Peyer's patch (tissue), 4 donors: ENCODE data around the gene ARID2. TPM values are rescaled to one million over a fixed set of nuclear protein-coding genes. Genes with fewer than 3 reads are reported as not detected.

Source experiments
- DNase-seq, 3 donors: peaks; one replicate each; pipeline ENCODE4 v3.0.0-alpha.2; 2017 to 2019
- H3K27ac ChIP-seq, 4 donors: fragments of 200-600 bp; sonication (generic); one replicate each; pipeline ENCODE4 v1.5.1; 2016 to 2019
- H3K27me3 ChIP-seq, 2 donors: fragments of 200-600 bp; sonication (generic); one replicate each; pipeline ENCODE4 v1.5.1; 2019
- H3K36me3 ChIP-seq, 3 donors: fragments of 200-600 bp; sonication (generic); one replicate each; pipeline ENCODE4 v1.5.1; 2016 to 2019
- H3K4me1 ChIP-seq, 4 donors: fragments of 200-600 bp; sonication (generic); one replicate each; pipeline ENCODE4 v1.5.1; 2016 to 2019
- H3K4me3 ChIP-seq, 4 donors: fragments of 200-600 bp; sonication (generic); 1 replicate in 3 of 4; 2 replicates in 1 of 4; pipeline ENCODE4 v1.5.1; 2016 to 2019; ENCODE audit warnings: mild to moderate bottlenecking in 1 of 4
- H3K9me3 ChIP-seq, 4 donors: fragments of 200-600 bp; sonication (generic); one replicate each; pipeline ENCODE4 v1.5.1; 2016 to 2019; ENCODE audit warnings: mild to moderate bottlenecking in 1 of 4
- CTCF ChIP-seq, 6 experiments: fragments of 450-650 bp in 4 of 6; fragments of 200-600 bp in 2 of 6; sonication (generic) in 1 of 6; IDR thresholded peaks; one replicate each; pipeline ENCODE4 v1.5.1; 2017 to 2019; ENCODE audit warnings: antibody characterized with exemption in 6 of 6, mild to moderate bottlenecking in 3 of 6, moderate library complexity in 1 of 6
- POLR2A ChIP-seq, 2 donors: fragments of 450-650 bp; IDR thresholded peaks; one replicate each; pipeline ENCODE4 v1.5.1; 2017; ENCODE audit warnings: antibody characterized with exemption in 2 of 2, mild to moderate bottlenecking in 2 of 2, moderate library complexity in 2 of 2
- total RNA-seq, 4 donors: library from RNA; depleted of rRNA; stranded (reverse); fragments of >200 nt; gene quantifications; one replicate each; pipeline ENCODE4 v1.1.0, GENCODE V29; 2016

ARID2 gene
- total RNA-seq, 4 donors from 2014 or later = 32.1 to 46.2 (median 41.5) TPM

DNA sequence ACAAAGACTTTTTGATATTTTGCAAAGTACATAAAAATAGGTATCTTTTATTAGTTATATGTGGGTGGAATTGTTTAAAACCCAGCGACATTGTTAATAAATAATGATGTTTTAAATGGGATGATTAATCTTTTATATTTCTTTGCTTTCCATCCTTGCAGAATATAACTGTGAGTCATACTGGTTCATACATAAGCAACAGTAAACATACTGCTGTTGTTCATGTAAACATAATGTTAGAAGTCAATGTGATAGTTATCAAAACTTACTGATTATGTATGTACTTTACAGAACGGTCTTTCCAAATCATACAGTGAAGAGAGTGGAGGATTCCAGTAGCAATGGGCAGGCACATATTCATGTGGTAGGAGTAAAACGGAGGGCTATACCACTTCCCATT, 119.8 kb downstream of the ARID2 start:
- Histone ChIP-seq H3K27me3 (no peaks in the 10 kb centered on the region), H3K4me3 (no peak overlapping the region), H3K9me3 (no peaks in the 10 kb centered on the region), H3K4me1 (no peaks in the 10 kb centered on the region), H3K27ac (no peak overlapping the region), H3K36me3 (peaks cover 0 to 41% (median 0%) of the 10 kb centered on the region in 3 donors)
- TF ChIP-seq POLR2A (IDR thresholded peaks at IDR 0.05) (no peak), CTCF (IDR thresholded peaks at IDR 0.05) (no peak)
- no peak for DNase-seq

DNA sequence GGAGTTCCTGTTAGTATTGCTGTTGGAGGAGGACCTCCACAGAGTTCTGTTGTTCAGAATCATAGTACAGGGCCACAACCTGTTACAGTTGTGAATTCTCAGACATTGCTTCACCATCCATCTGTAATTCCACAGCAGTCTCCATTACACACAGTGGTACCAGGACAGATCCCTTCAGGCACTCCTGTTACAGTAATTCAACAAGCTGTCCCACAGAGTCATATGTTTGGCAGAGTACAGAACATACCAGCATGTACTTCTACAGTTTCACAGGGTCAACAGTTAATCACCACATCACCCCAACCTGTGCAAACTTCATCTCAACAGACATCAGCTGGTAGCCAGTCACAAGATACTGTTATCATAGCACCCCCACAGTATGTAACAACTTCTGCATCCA, 120.8 kb downstream of the ARID2 start:
- TF ChIP-seq POLR2A (IDR thresholded peaks at IDR 0.05) (no peak), CTCF (IDR thresholded peaks at IDR 0.05) (no peak)
- no peaks in the 10 kb centered on the region for H3K9me3 ChIP-seq
- H3K36me3 ChIP-seq = peaks cover 0 to 35% (median 0%) of the 10 kb centered on the region in 3 donors
- no peaks in the 10 kb centered on the region for H3K4me1 ChIP-seq
- DNase-seq = no peak
- H3K27ac ChIP-seq = no peak overlapping the region
- no peaks in the 10 kb centered on the region for H3K27me3 ChIP-seq
- no peak overlapping the region for H3K4me3 ChIP-seq

- Histone ChIP-seq H3K27me3 (no peaks in the 10 kb centered on the region), H3K4me3 (no peak overlapping the region), H3K36me3 (peaks cover 0 to 28% (median 0%) of the 10 kb centered on the region in 3 donors), H3K4me1 (no peaks in the 10 kb centered on the region), H3K27ac (no peak overlapping the region), H3K9me3 (no peaks in the 10 kb centered on the region)
- DNase-seq = no peak
- TF ChIP-seq POLR2A (IDR thresholded peaks at IDR 0.05) (no peak), CTCF (IDR thresholded peaks at IDR 0.05) (no peak)
Measured at GRCh38 chr12:45852508-45852907, 123.0 kb downstream of the ARID2 start.

DNA sequence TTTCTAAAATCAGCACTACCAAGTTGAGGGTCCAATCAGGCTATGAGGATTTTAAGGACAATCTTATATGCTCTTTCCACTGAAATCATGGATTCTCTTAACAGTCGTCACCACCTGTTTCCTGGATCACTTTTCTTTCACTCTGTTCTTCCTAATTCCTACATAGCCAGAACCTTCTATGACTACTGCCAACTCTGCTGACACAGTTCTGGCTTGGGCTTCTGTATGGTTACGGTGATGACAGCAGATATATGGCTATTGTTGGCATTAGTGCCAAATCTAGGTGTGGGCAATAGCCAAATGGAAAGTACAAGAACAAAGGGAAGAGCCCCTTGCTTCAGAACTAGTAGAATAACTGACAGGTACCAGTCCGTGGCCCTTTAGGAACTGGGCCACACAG, 124.0 kb downstream of the ARID2 start:
- TF ChIP-seq POLR2A (IDR thresholded peaks at IDR 0.05) (no peak), CTCF (IDR thresholded peaks at IDR 0.05) (no peak)
- H3K4me1 ChIP-seq = no peaks in the 10 kb centered on the region
- H3K27ac ChIP-seq = no peak overlapping the region
- H3K4me3 ChIP-seq = no peak overlapping the region
- DNase-seq = no peak
- H3K36me3 ChIP-seq = peaks cover 0 to 28% (median 0%) of the 10 kb centered on the region in 3 donors
- H3K9me3 ChIP-seq = no peaks in the 10 kb centered on the region
- H3K27me3 ChIP-seq = no peaks in the 10 kb centered on the region

DNA sequence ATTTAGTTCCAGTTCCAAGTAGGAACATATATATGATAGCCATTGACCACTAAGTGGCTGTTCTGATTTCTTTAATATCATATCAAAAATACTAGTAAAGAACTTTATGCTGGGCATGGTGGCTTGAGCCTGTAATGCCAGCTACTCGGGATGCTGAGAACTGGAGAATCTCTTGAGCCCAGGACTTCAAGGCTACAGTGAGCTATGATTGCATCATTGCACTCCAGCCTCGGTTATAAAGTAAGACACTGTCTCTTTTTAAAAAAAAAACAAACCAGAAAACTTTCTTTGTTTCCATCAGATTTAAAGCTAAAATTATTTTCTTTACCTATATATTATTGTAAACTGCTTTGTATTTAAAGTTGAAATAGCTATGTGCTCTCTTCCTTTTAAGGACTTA, 133.8 kb downstream of the ARID2 start:
- no peaks in the 10 kb centered on the region for H3K9me3 ChIP-seq
- peaks cover 0 to 16% (median 0%) of the 10 kb centered on the region in 3 donors for H3K36me3 ChIP-seq
- no peak for DNase-seq
- H3K4me1 ChIP-seq = no peaks in the 10 kb centered on the region
- no peaks in the 10 kb centered on the region for H3K27me3 ChIP-seq
- no peak overlapping the region for H3K4me3 ChIP-seq
- TF ChIP-seq POLR2A (IDR thresholded peaks at IDR 0.05) (no peak), CTCF (IDR thresholded peaks at IDR 0.05) (no peak)
- H3K27ac ChIP-seq = no peak overlapping the region

- peaks cover 0 to 10% (median 0%) of the 10 kb centered on the region in 3 donors for H3K36me3 ChIP-seq
- no peak for DNase-seq
- TF ChIP-seq POLR2A (IDR thresholded peaks at IDR 0.05) (no peak), CTCF (IDR thresholded peaks at IDR 0.05) (no peak)
- H3K27ac ChIP-seq = no peak overlapping the region
- no peaks in the 10 kb centered on the region for H3K4me1 ChIP-seq
- no peaks in the 10 kb centered on the region for H3K9me3 ChIP-seq
- no peak overlapping the region for H3K4me3 ChIP-seq
- H3K27me3 ChIP-seq = no peaks in the 10 kb centered on the region
Measured at GRCh38 chr12:45866299-45866698, 136.8 kb downstream of the ARID2 start.
